ENCODE results near the gene NOLC1. TPM values are rescaled to one million over a fixed set of nuclear protein-coding genes. Genes with fewer than 3 reads are reported as not detected.

Gene NOLC1
- 51.1 TPM for total RNA-seq

GRCh38 chr10:102151774-102152544 lies at the start of gene NOLC1:
NOLC1 (plus strand) TSS chr10:102152389; CDS start chr10:102152411, 22 bp downstream.
- peak; percentile 99 for DNase-seq

- DNase-seq, result no peak
These were observed 49.8 kb upstream of the NOLC1 start for GRCh38 chr10:102102421-102102820.

- DNase-seq, result peak; percentile 55
These were observed 45.2 kb upstream of the NOLC1 start for GRCh38 chr10:102106998-102107397.

- DNase-seq, result no peak
These were observed 42.7 kb upstream of the NOLC1 start for GRCh38 chr10:102109166-102110116.

DNA sequence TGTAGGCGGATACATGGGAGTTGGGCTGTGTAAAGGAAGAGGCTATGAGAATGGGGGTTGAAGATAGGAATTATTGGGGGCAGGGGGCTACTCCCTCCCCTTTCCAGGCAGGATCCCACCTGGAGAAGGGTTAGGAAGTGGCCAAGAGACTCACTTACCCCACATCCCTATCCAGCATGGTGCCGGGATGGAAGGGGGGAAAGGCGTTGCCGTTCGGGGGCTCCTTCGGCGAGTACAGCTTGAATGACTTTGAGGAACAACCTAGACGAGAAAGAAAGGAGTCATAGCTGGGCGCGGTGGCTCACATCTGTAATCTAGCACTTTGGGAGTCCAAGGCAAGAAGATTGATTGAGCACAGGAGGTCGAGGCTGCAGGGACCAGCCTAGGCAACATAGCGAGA lies 40.9 kb upstream of the NOLC1 start:
- no peak for DNase-seq

DNA sequence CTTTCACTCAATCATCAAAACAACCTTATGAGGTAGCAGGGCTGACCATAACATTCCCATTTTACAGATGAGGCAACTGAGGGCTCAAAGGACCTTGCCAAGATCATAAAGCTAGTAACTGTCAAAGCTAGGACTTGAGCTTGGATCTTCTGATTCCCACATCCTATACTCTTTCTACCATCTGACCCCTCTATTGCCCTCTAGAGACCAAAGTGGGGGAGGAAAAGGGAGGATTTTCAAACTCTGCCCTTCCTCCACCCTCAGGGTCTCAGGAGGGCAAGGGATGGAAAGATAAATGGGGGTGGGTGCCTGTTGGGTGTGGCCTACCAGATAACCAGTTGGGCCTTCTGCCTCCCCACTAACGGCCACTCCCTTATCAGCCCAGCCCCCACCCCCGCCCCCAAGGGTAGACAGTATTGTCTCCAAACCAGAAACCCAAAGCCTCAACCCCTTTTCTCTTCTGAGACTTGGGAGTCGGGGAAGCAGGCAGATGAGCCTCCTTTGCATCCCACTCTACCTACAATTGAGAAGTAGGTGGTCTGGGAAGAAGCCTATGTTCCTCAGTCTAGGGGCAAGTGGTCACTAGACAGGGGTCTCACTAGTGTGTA lies 39.9 kb upstream of the NOLC1 start:
- no peak for DNase-seq

DNA sequence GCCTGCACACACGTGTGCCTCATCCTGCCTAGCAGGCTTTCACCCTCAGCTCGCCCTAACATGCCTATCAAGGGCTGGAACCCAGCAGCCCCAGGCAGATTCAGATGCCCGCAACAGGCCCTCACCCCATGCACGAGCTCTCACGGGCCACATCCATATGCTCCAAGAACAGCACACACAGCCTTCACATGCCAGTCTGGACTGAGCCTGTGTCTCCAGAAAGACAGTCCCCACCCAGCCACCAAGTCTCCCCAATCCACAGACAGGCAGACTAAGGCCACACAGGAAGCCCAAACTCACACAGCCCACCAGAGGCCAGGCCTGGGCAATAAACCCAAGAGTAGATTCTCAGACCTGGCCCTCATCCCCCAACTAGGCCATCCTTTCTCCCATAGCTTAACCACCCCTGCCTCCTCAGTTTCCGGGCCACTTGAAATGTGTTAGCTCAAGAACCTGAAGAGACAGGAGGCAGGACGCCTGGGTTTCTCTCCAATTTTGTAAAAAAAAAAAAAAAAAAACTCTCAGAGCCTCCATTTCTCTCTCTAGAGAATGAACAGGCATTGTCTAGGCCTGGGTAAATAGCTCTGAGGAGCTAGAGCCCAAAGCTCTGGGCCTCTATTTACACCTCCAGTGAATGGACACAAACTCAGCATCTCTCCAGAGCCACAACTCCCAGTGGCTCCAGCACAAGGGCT lies 38.8 kb upstream of the NOLC1 start:
- no peak for DNase-seq

DNA sequence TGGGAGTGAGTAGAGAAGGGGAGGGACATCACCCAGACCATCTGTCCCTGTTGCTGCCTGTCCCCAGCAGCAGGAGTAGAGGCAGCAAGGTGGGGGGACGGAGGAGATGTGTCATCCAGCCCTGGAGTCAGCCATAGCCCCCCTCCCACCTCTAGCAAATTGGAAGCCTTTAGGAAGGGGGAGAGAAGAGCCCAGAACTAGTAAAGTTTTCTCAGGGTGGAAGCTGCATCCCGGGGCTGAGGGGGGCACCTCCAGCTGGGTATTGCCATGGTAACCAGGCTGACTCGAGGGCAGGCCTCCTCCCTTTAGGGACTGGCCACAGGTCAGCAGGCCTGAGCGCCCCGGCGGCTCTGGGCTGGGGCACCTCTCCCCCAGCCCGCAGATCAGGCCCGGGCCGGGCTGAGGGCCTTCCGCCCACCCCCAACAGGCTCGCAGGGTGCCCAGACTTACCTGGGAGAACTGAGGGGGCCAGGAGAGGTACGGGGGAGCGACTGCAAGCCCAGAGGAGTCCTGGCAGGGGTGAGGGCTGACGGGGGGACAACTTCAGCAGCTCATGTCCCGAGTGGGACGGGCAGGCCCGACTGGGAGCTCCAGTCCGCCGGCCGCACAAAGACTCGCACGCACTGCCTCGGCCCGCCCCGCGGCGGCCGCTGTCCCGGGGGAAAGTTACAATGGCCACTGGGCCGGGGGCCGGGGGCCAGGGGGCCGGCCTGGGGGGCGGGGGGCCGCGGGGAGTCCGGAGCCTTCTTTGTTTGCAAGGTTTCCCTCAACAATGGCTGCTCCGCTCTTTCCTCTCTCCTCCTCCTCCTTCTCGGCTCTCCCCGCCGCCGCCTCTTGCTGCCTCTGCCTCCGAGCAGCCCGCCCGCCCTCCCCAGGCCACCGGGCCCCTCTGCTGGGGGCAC lies 38.0 kb upstream of the NOLC1 start:
- DNase-seq, result peak; percentile 52

DNA sequence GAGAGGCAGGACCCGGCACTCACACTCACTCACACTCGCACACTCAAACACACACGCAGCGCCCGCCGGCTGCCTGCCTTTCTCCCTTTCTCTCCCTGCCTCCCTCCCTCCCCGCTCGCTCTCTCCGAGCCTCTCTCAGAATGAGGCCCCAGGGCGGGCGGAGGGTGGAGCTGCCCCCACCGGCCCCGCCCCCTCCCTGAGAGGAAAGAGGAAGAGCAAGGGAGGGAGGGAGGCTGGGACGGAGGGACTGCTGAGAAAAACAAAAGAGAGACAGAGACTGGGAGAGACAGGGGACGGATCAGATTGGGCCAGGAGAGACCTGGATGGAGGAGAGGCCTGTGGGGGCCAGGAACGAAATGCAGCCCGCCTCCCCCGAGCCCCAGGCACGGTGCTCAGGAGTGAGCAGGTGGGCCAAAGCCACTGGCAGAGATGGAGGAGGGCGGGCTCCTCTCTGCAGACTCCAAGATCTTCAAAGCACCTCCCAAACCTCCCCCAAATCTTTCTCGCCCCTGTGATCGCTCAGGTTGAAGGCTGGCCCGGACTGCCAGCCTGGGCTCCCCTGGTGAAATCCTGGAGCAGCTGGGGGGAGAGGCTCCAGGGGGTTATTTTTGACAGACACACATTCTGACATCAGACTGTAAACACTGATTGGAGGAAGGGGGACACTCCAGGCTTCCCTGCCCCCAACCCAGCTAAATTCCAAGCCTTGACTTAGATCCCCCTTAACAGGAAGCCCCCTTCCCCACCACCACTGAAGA lies 37.1 kb upstream of the NOLC1 start:
- peak; percentile 97 for DNase-seq

DNA sequence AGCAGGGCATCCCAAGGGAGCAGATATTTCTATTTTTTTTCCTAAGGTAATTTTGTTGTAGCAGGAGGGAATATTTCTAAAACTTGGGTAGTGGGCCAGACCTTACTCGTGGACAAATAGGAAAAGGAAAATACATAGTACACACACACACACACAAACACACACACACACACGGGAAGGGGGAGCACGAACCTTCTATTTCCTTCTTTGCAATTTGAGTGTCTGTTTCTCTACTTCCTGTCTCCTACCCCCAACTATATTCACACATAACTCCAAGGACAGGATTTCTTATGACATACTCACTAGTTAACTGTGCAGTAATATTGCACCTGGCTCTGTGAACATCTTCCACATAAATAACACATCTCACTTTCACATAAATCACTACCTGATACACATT lies 36.4 kb upstream of the NOLC1 start:
- DNase-seq, result no peak

GRCh38 chr10:102116656-102117055 lies 35.5 kb upstream of the NOLC1 start:
- DNase-seq, result no peak

DNA sequence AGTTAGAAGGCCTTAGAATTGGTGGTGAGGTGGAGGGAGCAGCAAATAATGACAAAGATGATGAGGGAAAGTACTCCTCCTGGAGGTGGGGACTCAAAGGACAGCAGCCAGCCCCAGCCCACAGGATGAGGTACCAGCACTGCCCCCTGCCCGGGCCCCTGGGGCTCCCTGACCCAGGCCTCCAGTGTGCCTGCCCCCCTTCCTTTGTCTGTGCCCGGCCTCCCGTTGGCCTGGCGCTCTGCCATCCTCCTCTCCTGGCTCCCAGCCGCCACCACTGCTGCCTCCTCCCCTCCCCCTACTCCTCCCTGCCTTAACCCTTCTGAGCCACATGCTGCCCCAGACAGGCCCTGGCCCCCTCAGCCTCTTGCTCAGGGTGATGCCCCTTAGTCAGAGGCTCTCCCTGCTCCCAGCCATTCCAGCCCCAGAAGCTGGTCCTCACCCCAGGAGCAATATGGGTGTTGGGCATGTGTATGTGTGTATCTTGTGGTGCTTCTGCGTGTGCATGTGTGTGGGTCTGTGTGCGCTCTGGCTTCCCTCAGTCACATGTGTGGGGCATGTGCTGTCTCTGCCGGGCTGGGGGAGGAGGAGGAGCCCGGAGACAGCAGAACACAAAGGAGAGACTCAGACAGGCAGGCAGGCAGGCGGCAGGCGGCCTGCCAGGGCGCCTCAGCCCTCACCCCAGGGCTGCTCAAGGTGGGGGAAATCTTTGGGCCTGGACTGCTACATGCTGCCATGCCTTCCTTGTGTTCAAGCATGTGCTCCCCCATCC lies 34.6 kb upstream of the NOLC1 start:
- DNase-seq, result peak; percentile 96

DNA sequence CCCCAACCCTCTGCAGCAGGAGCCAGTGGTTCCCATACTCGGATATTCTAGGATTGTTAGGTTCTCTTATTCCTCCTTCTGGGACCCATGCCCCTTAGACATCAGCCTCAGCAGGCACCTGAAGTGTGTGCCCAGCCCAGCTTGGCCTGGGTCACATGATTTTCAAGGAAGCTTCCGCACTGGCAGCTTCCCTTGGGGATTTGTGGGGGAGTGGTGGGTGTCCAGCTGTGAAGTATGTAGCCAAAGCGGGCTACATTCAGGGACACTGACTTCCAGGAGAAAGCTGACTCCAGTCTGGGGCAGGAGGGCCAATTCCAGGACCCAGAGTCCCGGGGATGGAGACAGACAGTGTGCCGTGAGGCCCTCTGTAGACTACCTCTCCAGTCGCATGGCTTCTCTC lies 33.3 kb upstream of the NOLC1 start:
- DNase-seq, result no peak

DNA sequence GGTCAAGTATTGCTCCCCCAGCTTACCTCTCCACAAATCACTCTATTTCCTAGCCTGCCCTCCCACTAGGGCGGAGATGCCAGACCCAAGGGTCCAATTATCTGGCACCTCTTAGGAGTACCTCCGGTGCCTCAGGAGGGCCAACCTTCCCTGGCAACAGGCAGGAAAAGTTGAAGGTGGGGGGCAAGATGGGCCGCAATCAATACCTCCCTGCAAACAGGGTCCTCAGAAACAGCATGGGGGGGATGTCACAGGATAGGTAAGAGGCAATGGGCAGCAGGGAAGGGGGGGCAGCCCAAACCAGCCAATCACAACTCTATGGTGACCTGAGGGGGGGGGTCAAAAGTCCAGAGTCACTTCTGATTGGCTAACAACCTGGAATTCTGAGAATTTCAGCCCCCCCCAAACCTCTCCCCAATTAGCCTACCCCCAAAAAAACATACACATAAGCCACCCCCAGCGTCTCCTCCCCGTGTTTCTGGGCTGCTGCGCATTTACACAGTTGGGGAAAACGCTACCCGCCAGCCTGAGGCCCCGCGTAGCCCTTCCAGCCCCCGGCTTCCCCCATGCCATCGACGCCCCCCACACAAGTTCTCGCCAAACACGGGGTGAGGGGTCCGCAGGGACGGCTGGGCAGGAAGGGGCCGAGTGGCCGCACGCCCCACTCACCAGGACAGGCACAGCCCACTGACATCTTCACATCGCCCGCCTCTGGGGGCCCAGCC lies 32.6 kb upstream of the NOLC1 start:
- DNase-seq, result peak; percentile 82

DNA sequence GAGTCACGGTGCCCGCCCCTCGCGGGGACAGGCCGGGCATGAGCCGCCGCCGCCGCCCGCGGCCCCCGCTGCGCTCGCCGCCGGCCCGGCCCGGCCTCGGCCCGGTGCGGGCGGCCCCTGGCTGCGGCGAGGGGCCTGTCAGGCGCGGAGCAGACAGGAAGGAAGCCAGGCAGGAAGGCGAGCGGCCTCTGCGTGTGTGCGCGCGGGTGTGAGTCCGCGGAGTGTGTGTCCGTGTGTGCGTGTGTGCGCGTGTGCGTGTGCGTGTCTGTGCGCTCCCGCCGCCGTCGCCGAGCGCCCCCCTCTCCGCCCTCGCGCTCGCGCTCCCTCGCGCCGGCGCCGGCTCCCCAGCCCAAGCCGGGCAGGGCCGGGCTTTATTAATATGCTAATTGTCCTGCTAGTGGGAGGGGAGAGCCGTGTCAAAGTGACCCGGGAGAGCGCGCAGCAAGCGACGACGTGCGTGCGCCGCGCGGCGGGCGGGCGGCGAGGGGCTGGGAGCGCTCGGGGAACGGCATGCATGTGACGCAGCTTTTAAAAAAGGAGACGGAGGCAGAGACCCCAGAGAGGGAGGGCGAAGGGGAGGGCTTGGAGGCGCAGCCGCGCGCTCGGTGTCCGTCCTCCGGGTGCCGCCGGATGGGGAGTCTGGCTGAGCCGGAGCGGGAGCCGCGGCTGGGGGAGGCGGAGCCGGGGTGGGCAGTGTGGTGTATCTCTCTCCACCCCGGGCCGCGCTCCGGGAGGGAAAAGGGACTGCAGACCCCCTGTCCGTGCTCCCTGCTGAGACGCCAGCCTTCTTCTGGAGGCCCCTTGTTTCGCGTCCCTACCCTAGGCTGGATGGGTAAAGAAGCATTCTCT lies 31.8 kb upstream of the NOLC1 start, which contains the start of gene LDB1:
Gene LDB1 (minus strand): TSS at position 227 of the 849 bp plus-strand sequence. CDS start 258 bp downstream, outside the sequence.
- peak; percentile 91 for DNase-seq

DNA sequence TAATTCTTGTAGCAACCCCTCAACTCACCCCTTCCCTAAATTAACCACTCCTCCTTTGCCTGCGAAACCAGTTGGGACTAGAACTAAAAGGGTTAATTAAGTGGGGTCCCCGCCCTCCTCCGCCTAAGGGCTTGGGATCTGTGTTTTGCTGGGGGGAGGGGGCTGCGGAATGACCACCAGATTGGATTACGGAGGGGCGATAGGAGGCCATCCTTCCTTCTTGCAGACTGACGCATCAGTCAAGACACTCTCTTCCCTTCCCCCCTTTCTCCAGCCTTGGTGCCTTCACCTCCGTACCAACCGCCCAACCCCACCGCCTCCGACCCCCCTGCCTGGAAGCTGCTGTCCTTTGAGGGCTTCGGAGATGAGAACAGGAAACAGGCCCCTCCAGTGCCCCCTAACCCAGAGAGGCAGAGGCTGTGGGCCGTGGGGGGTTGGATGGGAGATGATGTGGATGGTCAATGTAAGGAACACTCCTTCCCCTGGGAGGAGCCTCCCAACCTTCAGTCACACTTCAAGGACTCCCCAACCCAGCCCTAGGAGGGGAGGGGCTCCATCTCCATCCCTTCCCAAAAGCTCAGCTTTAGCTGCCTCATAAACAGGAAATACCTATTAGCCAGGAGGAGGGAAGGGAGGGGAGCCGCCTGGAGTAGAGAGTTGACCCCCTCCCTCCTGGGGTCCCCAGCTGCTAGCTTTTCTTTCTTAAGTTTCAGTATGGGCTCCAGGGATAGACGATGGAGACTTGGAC lies 31.0 kb upstream of the NOLC1 start:
- DNase-seq, result peak; percentile 92

Data from tongue (tissue), 2 donors.